Suppressor macrophage (primary cell): Measurements from ENCODE around the gene EPS8.

ENCODE experiments used
- DNase-seq, 4 experiments: peaks; one replicate each; pipeline ENCODE4 v3.0.0-alpha.2; 2020 to 2022

The EPS8 gene

DNA sequence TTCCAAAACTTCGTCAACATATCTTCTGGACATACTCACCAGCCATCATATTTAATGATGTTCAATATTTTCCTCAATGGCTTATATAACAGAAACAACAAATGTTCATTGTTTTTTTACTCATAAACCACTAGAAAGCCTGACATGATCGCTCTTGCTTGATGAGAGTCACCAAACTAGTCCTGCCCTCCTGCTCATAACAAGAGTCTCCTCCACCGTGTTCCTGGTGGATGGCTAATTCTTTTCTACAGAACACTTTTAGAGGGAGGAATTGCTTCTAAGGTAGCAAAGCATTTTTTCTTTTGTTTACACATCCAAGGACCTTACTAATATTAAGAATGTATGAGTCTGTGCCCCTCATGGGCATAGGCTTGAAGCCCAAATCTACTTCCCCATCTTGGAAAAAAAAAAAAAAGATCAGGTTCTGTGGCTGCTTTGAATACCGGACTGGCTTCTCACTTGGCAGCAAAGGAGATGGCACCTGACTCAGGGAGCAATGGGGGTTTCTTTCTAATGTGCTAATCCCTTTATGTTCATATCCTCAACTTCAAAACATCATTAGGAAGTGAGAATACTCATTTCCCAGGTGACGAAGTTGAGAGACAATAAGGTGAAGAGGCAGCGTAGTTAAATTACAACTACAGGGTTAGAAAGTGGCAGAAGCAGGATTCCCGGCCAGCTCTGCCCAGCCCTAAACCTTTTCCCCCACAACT lies 188.8 kb downstream of the EPS8 start:
- peak in 1 of 4 experiments; percentile 12 for DNase-seq

GRCh38 chr12:15599266-15600037 lies 189.7 kb downstream of the EPS8 start:
- DNase-seq = peak in 1 of 4 experiments; percentile 13

GRCh38 chr12:15597125-15597830 lies 191.9 kb downstream of the EPS8 start:
- DNase-seq = no peak

- no peak for DNase-seq
Observed at GRCh38 chr12:15596174-15596573, 193.0 kb downstream of the EPS8 start.

GRCh38 chr12:15592934-15593333 lies 196.3 kb downstream of the EPS8 start:
- DNase-seq = no peak

DNA sequence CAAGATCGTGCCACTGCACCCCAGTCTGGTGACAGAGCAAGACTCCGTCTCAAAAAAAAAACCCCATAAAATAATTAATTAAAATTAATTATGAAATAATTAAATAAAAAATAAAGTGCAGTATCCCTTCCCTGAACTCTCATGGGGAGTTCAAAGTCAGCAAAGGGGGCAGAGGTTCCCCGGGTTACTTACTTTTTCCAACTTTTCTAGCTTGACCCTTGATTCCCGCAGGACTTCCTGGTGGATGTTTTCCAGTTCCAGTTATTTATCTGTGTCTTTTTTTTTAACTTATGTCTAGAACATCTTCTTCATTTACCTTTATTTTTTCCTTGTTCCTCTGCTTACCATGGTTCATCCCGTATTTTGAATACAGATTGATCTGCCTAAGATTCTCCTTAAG lies 197.4 kb downstream of the EPS8 start:
- no peak for DNase-seq

GRCh38 chr12:15590180-15590826 lies 198.9 kb downstream of the EPS8 start:
- DNase-seq = peak; percentile 68 to 83 (median 74)

DNA sequence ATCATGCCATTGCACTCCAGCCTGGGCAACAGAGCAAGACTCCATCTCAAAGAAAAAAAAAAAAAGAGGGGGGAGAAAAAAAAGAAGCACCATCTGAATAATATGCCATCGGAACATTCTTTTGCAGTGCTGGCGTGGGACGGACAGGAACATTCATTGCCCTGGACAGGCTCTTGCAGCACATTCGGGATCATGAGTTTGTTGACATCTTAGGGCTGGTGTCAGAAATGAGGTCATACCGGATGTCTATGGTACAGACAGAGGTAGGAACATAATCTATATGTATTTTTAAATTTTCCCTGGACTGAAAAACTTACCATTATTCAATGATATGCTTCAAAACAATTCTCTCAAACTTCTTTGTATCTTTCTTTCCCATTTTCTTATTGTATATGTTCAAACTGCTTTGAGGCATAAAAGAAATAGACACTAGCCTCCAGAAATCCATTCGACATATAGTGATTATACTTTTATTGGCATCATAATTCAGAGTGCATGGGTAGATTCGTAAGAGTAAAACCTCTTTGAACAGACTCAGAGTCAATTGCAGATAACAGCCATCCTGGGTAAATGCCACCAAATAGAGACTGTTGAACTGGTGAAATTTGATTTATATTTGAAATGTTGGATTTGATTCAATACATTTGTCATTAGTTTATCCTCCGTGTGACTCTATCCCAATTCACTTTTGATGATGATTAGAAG lies 199.7 kb downstream of the EPS8 start:
- no peak for DNase-seq

DNA sequence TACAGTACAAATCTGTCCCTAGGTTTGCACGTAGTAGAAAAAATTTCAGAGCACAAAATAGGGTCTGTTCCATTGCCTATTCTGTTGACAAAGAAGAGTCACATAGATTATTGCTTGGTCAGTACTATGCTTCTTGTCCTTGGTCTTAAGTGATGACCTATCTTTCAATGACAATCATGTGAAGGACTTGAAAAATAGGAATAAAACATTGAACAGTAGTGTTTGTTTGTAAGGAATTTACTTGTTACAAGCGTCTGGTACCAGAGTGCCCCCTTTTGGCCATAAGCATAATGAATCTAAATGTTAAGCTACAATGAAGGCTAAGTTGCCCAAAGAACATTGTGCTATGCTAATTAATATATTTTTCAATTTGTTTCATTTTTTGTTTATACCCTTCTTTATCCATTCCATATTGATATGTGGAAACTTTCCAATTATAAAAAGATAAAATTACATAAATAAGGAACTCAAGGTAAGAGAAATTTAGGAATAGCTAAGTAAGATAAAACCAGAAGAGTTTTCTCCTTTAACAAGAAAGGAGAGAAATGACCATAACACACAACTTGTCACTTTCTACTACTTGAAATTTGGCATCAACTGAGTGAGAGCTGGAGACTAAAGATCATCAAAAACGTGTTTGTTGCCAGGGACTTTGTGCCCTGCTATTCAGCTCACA lies 204.7 kb downstream of the EPS8 start:
- DNase-seq = peak; percentile 69 to 88 (median 78)

DNA sequence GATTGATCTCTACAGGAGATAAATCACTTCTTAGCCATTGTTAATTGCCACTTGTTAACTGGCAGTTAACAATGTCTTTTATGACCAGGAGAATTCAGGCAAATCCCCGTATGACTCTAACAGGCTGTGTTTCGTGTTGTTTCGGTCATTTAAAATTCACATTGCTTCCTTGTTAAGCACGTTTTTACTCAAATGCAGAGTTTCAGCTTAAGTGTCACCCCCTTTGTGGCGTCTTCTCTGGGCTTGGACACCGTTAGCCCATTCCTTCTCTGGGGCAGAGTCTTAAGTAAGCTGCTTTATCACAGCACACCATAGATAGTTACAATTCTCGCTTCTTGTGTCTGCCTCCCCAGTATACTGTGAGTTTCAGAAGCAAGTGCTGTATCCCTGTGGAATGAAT lies 205.4 kb downstream of the EPS8 start:
- DNase-seq = no peak

GRCh38 chr12:15581006-15581405 lies 208.2 kb downstream of the EPS8 start:
- no peak for DNase-seq

- DNase-seq = no peak
Observed at GRCh38 chr12:15580431-15580830, 208.8 kb downstream of the EPS8 start.

DNA sequence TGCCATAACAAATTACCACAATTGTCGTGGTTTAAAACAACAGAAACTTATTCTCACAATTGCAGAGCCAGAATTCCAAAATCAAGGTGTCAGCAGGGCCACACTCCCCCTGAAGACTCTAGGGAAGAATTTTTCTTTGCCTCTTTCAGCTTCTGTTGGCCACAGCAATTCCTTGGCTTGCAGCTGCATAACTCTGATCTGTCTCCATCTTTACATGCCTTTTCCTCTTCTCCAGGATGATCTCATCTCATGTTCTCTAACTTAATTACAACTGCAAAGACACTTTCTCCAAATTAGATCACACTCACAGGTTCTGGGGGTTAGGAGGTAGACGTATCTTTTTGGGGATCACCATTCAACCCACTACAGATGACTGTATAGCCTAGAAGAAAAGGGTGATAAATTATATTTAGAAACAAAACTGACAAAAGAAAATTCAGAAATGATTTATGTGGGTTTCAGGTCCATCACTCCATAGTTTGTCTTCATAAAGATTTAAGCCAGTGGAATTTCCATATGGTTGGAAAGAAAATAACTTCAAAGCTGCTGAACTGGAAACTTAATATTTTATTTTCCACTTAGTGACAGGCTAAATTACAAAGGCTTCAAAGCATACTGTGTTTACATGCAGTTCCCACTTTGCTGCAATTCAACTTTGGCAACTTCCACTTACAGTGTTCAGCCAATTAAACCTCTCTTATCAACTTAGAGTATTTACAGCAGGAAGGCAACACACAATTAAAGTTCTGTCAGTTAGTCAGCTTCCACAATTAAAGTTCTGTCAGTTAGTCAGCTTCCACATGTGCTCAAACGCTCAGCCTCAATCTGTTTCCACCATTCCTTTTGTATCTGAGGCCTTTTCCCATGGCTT lies 213.3 kb downstream of the EPS8 start:
- peak in 1 of 4 experiments; percentile 27 for DNase-seq

DNA sequence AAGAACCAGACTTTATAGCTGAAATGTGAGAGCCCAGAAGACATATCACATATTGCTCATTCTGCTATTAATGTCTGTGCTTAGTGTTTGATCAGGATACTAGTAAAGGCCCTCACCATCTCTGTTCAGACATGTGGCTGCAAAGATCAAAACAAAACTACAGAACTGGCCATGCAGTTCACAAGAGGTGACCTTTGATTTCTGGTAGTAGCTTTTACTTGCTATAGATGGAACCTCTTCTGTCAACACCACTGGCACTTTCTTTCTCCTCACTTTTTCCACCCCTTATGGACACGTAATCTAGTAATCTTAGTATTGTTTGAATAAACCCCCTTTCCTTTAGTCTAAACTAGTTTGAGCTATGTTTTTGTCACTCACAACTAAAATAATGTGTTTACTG lies 214.8 kb downstream of the EPS8 start:
- peak in 1 of 4 experiments; percentile 35 for DNase-seq
